Lower lobe of right lung (tissue), 2 donors: Measurements from ENCODE around the gene SULF2. TPM values are rescaled to one million over a fixed set of nuclear protein-coding genes. Genes with fewer than 3 reads are reported as not detected.

Source experiments
- ATAC-seq, 2 donors: fragments of 200-7000 bp; cut with Tn5 transposase; one replicate each; pipeline ENCODE4 v1.9.1; 2020 to 2022; ENCODE audit warnings: mild to moderate bottlenecking in 2 of 2, moderate library complexity in 2 of 2
- DNase-seq: peaks from one replicate; pipeline ENCODE4 v3.0.0-alpha.2; 2020
- H3K27ac ChIP-seq: fragments of 200-600 bp; one replicate; pipeline ENCODE4 v1.8.0; 2022
- H3K27me3 ChIP-seq: fragments of 200-600 bp; one replicate; pipeline ENCODE4 v1.8.0; 2022; ENCODE audit warnings: low read depth
- H3K36me3 ChIP-seq: fragments of 200-600 bp; one replicate; pipeline ENCODE4 v1.8.0; 2022; ENCODE audit warnings: mild to moderate bottlenecking
- H3K4me1 ChIP-seq: fragments of 200-600 bp; one replicate; pipeline ENCODE4 v1.8.0; 2022
- H3K4me3 ChIP-seq: fragments of 200-600 bp; one replicate; pipeline ENCODE4 v1.8.0; 2022; ENCODE audit warnings: mild to moderate bottlenecking
- H3K9me3 ChIP-seq: fragments of 200-600 bp; one replicate; pipeline ENCODE4 v1.8.0; 2022
- intact Hi-C: fragments of 100-400 bp; cut with DNase I; formaldehyde crosslinking; loops from one replicate; pipeline ENCODE4 v1.11.0; 2022
- total RNA-seq: library from RNA; stranded (reverse); fragmentation: NEBNext Ultra II Directional; extraction: Animal tissue kit (Norgen Biotek cat#: 25700); gene quantifications from one replicate; pipeline ENCODE4 v1.2.1, GENCODE V29; 2021
- TF ChIP-seq, protein P1 (sequence below): fragments of 200-600 bp; IDR thresholded peaks from one replicate; pipeline ENCODE4 v1.8.0; 2022; ENCODE audit warnings: antibody characterized with exemption, mild to moderate bottlenecking
- donor health status: DM: no; HTN: yes; CAD: no; lungs with severe emphysema.

SULF2 gene
- total RNA-seq, 1 donor from 2014 or later: 34.6 TPM

DNA sequence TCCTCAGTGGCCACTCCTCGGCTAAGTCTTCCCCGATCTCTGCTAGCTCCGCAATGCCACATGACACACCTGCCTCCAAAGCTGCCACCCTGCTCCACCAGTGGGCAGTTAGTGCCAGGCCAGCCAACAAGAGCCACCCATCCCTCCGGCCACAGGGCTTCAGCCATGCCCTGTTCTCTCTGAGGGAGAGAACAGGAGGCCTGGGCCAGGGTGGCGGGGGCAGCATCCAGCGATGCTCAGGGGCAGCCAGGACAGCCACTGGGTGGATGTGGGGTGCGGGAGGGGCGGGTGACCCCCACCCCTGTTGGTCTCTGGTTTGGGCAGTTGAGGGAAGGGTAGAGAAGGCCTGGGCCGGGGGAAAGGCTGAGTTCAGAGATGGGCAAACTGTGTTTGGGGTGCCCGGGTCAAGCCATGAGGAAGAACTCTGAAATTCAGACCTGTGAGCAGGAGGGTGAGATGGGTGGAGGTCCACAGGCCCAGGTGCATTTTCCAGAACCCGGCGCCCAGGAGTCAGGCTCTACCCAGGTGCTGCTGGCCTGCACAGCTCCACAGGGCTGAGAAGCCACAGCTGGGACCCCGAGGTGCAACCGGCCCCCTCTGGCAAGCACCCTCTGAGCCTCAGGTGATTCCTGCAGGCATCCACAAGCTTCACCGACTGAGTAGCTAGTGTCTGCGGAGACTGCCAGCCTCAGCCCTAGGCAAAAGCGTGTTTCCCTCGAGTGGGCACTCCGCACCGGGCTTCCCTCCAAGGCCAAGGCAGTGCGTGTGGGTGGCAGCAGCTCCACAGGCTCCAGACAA is 91.1 kb downstream of the SULF2 start:
- peaks cover 19% of the 10 kb centered on the region for H3K9me3 ChIP-seq
- no peaks in the 10 kb centered on the region for H3K27me3 ChIP-seq
- H3K27ac ChIP-seq: no peak overlapping the region
- TF ChIP-seq, protein P1, sequence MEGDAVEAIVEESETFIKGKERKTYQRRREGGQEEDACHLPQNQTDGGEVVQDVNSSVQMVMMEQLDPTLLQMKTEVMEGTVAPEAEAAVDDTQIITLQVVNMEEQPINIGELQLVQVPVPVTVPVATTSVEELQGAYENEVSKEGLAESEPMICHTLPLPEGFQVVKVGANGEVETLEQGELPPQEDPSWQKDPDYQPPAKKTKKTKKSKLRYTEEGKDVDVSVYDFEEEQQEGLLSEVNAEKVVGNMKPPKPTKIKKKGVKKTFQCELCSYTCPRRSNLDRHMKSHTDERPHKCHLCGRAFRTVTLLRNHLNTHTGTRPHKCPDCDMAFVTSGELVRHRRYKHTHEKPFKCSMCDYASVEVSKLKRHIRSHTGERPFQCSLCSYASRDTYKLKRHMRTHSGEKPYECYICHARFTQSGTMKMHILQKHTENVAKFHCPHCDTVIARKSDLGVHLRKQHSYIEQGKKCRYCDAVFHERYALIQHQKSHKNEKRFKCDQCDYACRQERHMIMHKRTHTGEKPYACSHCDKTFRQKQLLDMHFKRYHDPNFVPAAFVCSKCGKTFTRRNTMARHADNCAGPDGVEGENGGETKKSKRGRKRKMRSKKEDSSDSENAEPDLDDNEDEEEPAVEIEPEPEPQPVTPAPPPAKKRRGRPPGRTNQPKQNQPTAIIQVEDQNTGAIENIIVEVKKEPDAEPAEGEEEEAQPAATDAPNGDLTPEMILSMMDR: no peak
- intact Hi-C loops: no loop called here
- H3K36me3 ChIP-seq: peaks cover 7% of the 10 kb centered on the region
- DNase-seq: no peak
- no peak overlapping the region for H3K4me3 ChIP-seq
- ATAC-seq: peak in 1 of 2 donors; percentile 18
- H3K4me1 ChIP-seq: no peaks in the 10 kb centered on the region

DNA sequence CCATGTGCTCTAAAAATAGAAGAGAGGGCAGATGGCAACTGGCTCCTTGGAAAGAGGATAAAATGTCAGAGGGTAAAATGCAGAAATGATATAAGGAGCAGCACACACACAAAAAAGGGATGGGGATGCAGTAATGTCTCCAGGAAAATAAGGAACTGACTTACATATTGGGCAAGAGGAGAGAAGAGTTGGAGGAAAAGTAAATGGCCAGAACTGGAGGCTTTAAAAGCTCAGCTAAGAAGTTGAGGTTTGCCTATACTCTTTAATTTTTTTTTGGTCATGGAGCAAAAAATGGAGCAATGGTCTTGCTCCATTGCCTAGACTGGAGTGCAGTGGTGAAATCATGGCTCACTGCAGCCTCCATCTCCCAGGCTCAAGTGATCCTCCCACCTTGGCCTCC is 93.7 kb downstream of the SULF2 start:
- no peak overlapping the region for H3K4me3 ChIP-seq
- ATAC-seq (no peak), DNase-seq (no peak)
- TF ChIP-seq, protein P1: no peak
- H3K27ac ChIP-seq: no peak overlapping the region
- no peaks in the 10 kb centered on the region for H3K4me1 ChIP-seq
- H3K27me3 ChIP-seq: no peaks in the 10 kb centered on the region
- peaks cover 19% of the 10 kb centered on the region for H3K9me3 ChIP-seq
- peaks cover 18% of the 10 kb centered on the region for H3K36me3 ChIP-seq
- intact Hi-C loops: no loop called here

- DNase-seq (no peak), ATAC-seq (no peak)
- Histone ChIP-seq H3K4me1 (no peaks in the 10 kb centered on the region), H3K36me3 (peaks cover 18% of the 10 kb centered on the region), H3K4me3 (no peak overlapping the region), H3K27me3 (no peaks in the 10 kb centered on the region), H3K9me3 (peaks cover 19% of the 10 kb centered on the region), H3K27ac (no peak overlapping the region)
- intact Hi-C loops: no loop called here
- TF ChIP-seq, protein P1: no peak
These were observed 95.5 kb downstream of the SULF2 start for GRCh38 chr20:47689731-47690130.

GRCh38 chr20:47688385-47689381 is 96.6 kb downstream of the SULF2 start:
- H3K27ac ChIP-seq: no peak overlapping the region
- no peaks in the 10 kb centered on the region for H3K27me3 ChIP-seq
- H3K36me3 ChIP-seq: peaks cover 18% of the 10 kb centered on the region
- peaks cover 19% of the 10 kb centered on the region for H3K9me3 ChIP-seq
- TF ChIP-seq, protein P1: no peak
- ATAC-seq (no peak), DNase-seq (no peak)
- intact Hi-C loops: no loop called here
- H3K4me3 ChIP-seq: no peak overlapping the region
- H3K4me1 ChIP-seq: no peaks in the 10 kb centered on the region

GRCh38 chr20:47687095-47687987 is 97.9 kb downstream of the SULF2 start:
- H3K4me1 ChIP-seq: peaks cover 8% of the 10 kb centered on the region
- no peak for ATAC-seq
- TF ChIP-seq, protein P1: no peak
- no peak overlapping the region for H3K27ac ChIP-seq
- peaks cover 17% of the 10 kb centered on the region for H3K9me3 ChIP-seq
- no peak for DNase-seq
- intact Hi-C loops: no loop called here
- no peaks in the 10 kb centered on the region for H3K27me3 ChIP-seq
- peaks cover 18% of the 10 kb centered on the region for H3K36me3 ChIP-seq
- H3K4me3 ChIP-seq: no peak overlapping the region
